Neural cell (in vitro differentiated cells): ENCODE data around the gene INTS12.

Experiments
- EP300 ChIP-seq: fragments of 450-650 bp; conservative IDR thresholded peaks from 2 replicates; pipeline ENCODE4 v1.6.1; 2014; ENCODE audit warnings: antibody characterized with exemption, mild to moderate bottlenecking, moderate library complexity; ENCODE audit not compliant: poor library complexity, severe bottlenecking
- EZH2 ChIP-seq: fragments of 200-600, 300-800 bp; shearing (Covaris generic), sonication (generic); IDR thresholded peaks from 2 replicates; pipeline ENCODE4 v1.6.1; 2014; ENCODE audit warnings: antibody characterized with exemption, low read length, borderline replicate concordance, mild to moderate bottlenecking; ENCODE audit not compliant: insufficient read depth, poor library complexity, severe bottlenecking
- POLR2AphosphoS5 ChIP-seq: IDR thresholded peaks from 2 replicates; pipeline ENCODE4 v1.6.1; 2012
- RAD21 ChIP-seq: fragments of 450-650 bp; conservative IDR thresholded peaks from 2 replicates; pipeline ENCODE4 v1.6.1; 2014; ENCODE audit warnings: antibody characterized with exemption, mild to moderate bottlenecking, moderate library complexity
- TF ChIP-seq, protein P1 (sequence below): fragments of 450-650 bp; IDR thresholded peaks from 2 replicates; pipeline ENCODE4 v1.5.1; 2014; ENCODE audit warnings: antibody characterized with exemption, mild to moderate bottlenecking, moderate library complexity; ENCODE audit not compliant: poor library complexity, severe bottlenecking
- TF ChIP-seq, protein P2 (sequence below): IDR thresholded peaks from 2 replicates; pipeline ENCODE4 v1.6.1; 2012; ENCODE audit warnings: borderline replicate concordance

DNA sequence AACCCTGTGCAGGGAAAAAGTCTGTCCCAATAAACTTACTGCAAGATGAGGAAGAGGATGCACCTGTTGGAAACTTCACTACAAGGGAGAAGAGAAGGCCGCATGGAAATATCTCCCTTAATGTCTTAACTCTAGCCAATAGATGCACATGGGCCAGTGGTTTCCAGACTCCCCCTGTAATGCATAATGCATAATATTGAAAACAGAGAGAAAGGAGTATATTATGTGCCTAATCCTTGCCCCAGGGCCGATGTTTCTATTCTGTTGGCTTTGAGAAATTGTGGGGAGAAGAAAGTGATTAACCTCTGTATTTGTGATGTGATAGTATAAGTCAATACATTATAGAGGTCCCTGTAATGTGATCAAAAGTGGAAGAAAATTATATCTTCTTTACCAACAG, 37.2 kb downstream of the INTS12 start:
- TF ChIP-seq POLR2AphosphoS5, result no peak
- no peak for TF ChIP-seq EZH2
- TF ChIP-seq, protein P1, sequence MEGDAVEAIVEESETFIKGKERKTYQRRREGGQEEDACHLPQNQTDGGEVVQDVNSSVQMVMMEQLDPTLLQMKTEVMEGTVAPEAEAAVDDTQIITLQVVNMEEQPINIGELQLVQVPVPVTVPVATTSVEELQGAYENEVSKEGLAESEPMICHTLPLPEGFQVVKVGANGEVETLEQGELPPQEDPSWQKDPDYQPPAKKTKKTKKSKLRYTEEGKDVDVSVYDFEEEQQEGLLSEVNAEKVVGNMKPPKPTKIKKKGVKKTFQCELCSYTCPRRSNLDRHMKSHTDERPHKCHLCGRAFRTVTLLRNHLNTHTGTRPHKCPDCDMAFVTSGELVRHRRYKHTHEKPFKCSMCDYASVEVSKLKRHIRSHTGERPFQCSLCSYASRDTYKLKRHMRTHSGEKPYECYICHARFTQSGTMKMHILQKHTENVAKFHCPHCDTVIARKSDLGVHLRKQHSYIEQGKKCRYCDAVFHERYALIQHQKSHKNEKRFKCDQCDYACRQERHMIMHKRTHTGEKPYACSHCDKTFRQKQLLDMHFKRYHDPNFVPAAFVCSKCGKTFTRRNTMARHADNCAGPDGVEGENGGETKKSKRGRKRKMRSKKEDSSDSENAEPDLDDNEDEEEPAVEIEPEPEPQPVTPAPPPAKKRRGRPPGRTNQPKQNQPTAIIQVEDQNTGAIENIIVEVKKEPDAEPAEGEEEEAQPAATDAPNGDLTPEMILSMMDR, result no peak
- TF ChIP-seq RAD21, result no peak
- TF ChIP-seq EP300, result no peak
- TF ChIP-seq, protein P2, sequence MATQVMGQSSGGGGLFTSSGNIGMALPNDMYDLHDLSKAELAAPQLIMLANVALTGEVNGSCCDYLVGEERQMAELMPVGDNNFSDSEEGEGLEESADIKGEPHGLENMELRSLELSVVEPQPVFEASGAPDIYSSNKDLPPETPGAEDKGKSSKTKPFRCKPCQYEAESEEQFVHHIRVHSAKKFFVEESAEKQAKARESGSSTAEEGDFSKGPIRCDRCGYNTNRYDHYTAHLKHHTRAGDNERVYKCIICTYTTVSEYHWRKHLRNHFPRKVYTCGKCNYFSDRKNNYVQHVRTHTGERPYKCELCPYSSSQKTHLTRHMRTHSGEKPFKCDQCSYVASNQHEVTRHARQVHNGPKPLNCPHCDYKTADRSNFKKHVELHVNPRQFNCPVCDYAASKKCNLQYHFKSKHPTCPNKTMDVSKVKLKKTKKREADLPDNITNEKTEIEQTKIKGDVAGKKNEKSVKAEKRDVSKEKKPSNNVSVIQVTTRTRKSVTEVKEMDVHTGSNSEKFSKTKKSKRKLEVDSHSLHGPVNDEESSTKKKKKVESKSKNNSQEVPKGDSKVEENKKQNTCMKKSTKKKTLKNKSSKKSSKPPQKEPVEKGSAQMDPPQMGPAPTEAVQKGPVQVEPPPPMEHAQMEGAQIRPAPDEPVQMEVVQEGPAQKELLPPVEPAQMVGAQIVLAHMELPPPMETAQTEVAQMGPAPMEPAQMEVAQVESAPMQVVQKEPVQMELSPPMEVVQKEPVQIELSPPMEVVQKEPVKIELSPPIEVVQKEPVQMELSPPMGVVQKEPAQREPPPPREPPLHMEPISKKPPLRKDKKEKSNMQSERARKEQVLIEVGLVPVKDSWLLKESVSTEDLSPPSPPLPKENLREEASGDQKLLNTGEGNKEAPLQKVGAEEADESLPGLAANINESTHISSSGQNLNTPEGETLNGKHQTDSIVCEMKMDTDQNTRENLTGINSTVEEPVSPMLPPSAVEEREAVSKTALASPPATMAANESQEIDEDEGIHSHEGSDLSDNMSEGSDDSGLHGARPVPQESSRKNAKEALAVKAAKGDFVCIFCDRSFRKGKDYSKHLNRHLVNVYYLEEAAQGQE, result no peak
